Stimulated activated naive CD4-positive, alpha-beta T cell (primary cell): ENCODE measurements around the gene NOX3.

ENCODE experiments used
- DNase-seq, 6 experiments: peaks; one replicate each; lab custom pipeline; 2025; lab: John Stamatoyannopoulos, UW

The NOX3 gene

DNA sequence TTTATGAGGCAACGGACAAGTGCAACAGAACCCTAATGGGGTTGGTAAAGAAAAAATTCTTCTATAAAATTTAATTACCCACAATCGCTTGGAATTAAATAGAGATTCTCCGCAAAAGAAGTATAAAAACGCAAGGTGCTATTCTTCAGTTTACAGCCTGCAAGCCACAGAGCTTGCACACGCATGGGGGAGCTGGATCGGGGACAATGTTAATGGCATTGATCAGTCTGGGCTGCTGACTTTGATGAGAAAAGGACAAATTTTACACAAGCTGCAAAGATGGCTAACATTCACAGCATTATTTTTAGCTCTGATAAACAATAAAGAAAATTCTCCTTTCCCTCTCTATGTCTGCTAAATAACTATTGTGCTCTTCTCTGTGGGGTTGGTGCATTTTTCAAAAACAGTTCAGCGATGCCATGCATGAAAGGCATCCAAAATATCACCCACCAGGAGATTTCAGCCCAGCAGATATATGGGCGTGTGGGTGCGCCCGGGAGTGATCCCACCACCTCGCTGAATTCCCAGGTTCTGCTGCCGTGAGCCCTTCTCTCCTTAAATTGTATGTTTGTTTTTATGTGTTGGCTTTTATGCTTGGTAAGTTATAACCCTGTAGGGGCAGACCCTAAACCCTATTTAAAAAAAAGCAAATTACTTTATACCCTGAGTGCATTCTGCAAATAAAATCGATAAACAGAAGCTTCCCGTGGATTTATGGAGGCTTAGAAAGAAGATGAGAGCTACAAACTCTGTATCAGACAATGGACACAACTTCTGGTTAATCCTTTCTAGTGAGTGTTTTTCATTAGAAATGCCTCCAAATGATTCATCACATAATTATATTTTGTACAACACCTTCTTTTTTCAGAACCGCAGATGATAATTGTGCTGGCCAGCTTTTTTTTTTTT, 55.6 kb downstream of the NOX3 start:
- no peak for DNase-seq

DNA sequence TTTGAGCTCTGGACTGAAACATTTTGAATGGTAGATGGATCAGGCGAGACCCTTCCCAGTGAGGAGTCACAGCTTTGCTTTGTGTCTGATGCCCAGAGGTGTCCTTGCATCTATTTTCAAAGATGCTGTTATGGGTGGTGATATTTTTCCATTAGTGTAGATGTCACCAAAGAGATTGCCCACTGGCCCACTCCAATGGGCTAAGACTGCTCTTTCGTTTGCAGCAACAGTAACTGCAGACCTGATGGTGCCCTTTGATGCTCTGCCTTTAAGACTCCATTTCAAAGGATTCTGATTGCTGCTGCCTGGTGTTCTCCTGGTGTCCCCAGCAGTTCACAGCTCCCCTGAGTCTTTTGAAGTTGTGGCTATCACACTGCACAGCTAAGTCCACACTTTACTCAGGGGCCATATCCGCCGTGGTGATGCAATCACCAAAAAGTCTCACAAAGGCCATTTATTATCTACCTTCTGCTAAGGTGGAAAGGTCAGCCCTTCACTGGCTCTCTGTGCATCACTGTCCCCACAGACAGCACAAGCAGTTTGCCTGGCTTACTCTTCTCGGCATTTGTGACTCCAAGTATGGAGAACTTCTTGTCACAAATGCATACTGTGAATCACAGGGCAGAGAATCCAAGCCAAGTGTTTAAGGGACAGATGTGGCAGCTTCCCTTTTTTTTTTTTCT, 56.4 kb downstream of the NOX3 start:
- no peak for DNase-seq

DNA sequence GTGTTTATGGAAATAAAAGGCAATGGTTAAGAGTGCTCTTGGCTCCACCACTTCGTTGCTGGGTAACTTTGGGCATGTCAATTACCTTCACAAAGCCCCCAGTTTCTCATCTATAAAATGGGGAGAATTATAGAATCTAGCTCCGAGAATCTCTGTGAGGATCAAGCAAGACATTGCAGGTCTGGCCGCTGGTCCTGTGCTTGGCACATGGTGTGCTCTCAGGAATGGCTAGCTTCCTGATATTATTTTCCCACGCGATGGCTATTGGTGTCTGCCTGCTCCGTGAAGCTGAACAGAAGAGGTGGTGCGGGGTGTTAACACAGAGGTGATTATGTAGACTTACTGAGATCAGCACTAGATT, 57.0 kb downstream of the NOX3 start:
- no peak for DNase-seq

DNA sequence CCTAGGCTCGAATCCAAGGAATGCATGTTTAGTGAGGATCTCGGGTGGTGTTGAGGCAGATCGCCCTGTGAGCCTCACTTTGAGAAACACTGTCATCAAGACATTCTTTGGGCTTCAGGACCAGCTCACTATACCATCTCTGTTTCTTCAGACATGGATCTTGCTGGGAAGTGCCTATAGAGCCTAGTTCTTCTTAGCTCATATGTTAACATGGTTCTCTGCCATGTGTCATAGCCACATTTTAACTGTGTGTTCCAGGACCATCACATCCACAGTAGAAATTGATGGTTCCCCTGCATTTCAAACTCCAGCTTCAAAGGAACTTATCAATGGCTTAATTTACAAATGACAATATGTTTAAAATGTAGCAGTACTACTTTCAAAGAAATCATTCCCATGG, 57.4 kb downstream of the NOX3 start:
- DNase-seq: no peak

DNA sequence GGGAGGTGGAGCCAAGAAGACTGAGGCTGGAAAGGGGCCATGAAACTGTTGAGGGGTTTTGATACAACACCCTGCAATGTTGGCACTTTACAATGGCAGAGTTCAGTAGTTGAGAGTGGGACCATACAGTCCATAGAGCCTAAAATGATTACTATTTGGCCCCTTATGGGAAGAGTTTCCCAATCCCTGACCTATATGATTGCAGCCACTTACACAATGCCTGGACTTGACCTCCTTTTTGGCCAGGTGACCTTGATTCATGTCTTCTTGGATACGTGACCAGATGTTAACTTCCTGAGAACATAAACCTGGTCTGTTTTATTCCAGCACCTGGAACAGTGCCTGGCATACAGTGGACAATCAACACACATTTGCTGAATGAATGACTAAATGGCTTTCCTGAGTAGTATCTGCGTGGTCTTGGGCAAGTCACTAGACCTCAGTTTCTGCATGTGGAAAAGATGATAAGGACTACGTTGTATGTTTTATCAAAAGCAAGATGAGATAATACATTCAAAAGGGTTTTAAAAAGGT, 58.4 kb downstream of the NOX3 start:
- DNase-seq: no peak

- DNase-seq: no peak
These were observed 59.0 kb downstream of the NOX3 start for GRCh38 chr6:155396605-155397004.

DNA sequence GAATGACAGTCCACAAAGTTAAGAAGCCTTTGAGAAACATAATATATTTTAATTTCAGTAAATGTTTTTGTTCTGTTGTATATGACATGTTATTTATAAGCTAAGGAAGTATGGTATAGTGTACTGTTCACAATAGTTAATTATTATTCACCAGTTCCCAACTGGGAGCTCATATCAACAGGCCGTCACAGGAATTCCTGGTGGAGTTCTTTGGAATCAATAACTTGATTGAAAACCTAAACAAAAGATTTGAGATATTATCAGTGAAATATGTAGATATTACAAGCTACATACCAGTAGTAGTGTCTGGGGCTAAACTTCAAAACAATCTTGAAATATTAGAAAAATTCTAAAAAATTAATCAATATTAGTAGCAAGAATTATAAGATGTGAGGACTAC, 60.3 kb downstream of the NOX3 start:
- no peak for DNase-seq

- no peak for DNase-seq
These were observed 66.5 kb downstream of the NOX3 start for GRCh38 chr6:155389130-155389529.

- no peak for DNase-seq
These were observed 67.0 kb downstream of the NOX3 start for GRCh38 chr6:155388591-155388990.

- no peak for DNase-seq
These were observed 68.2 kb downstream of the NOX3 start for GRCh38 chr6:155387481-155387880.

GRCh38 chr6:155384321-155384952, 71.2 kb downstream of the NOX3 start:
- no peak for DNase-seq

DNA sequence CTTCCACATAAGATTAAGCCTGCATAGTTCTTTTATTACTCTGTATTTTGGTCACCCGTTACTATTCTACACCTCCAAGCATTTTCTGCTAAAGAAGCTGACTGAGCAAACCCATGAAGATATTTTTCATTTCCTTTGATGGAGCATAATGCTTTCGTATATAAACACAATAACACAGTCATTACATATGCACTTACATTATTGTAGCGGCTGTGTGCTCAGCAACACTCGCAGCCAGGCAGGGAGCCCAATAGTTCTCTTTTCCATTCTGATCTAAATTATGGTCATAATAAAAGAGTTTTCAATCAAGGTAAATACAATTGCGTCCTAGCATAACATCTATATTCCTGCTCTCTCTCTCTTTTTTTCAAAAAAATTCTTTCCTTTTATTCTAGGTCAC, 71.7 kb downstream of the NOX3 start:
- no peak for DNase-seq

GRCh38 chr6:155382338-155382685, 73.3 kb downstream of the NOX3 start:
- DNase-seq: no peak

DNA sequence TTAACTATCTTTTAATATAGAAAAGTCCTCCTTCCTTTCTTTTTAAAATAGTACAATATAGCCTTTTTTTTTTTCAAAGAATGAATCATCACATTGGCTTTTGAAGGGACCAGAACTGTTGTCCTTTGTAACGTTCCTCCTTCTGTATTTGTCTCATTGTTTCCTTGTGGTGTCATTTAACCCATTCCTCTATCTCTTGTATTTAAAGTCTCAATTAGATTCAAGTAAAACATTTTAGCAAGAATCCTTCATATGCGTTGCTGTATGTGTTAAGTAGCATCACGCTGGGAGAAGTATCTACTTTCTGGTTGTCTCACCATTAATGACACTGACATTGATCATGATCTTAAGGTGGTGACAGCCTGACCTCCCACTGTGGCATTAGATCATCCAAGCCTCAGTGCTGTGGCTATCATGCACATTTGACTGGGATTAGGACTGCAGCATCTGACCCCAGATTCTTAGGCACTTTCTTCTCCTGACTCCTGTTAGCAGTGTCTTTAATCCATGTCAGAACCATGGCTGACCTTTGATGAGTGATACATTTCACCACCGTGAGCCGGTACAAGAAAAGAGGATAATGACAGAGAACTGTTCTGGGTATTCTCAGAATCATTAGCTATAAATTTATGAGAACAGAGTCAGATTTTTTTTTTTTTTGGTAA, 73.8 kb downstream of the NOX3 start:
- DNase-seq: no peak

GRCh38 chr6:155380666-155381332, 74.8 kb downstream of the NOX3 start:
- DNase-seq: no peak

- no peak for DNase-seq
These were observed 76.9 kb downstream of the NOX3 start for GRCh38 chr6:155378724-155379123.

- DNase-seq: no peak
These were observed 77.4 kb downstream of the NOX3 start for GRCh38 chr6:155378276-155378675.

DNA sequence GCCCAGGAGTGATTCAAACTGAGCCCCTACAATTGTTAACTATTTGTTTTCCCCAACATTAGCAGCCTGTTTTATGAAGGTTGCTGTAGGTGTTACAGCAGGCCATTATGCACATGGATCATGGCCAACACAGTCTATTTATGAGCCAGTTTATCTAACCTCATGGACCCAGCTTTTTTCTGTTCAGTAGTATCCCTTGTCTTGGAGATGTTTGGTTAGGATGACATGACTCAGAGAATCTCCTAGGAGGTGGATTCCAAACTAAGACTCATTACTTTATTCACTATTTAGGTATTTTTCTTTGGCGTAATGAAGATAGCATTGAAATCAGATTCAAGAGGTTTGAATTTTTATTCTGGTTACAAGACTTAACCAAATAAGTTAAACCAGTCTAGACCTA, 78.6 kb downstream of the NOX3 start:
- DNase-seq: no peak

DNA sequence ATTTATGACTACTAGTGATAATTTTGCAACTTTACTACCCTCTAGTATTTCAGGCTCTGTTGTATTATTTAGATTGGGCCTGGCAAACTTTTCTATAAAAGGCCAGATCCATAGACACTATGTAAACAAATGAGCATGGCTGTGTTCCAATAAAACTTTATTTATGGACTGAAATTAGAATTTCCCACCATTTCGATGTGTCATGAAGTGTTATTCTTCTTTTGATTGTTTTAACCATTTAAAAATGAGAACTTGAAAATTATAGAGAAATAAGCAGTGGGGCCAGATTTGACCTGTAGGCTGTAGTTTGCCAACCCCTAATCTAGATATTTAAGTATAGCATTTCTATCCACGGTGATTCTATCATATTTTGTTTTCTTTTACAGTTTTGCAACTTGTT, 79.8 kb downstream of the NOX3 start:
- no peak for DNase-seq

- no peak for DNase-seq
These were observed 81.0 kb downstream of the NOX3 start for GRCh38 chr6:155374681-155375080.

GRCh38 chr6:155373276-155373675, 82.4 kb downstream of the NOX3 start:
- DNase-seq: no peak

- DNase-seq: no peak
These were observed 83.4 kb downstream of the NOX3 start for GRCh38 chr6:155372256-155372655.
